WTC11 (cell line): Measurements from ENCODE around the gene TTC7B. TPM values are rescaled to one million over a fixed set of nuclear protein-coding genes. Genes with fewer than 3 reads are reported as not detected.

Source experiments
- ATAC-seq: fragments of 200-7000 bp; cut with Tn5 transposase; 2 replicates; pipeline ENCODE4 v1.10.0; 2021; ENCODE audit warnings: mild to moderate bottlenecking, moderate library complexity
- CTCF ChIA-PET: fragments of 300-600 bp; sonication (Branson Sonifier 250); formaldehyde crosslinking; loops from one replicate; lab custom pipeline; 2021; ENCODE audit warnings: antibody characterized with exemption; lab: Charles Lee
- POLR2A ChIA-PET: fragments of 350-600 bp; sonication (Branson Sonifier 250); formaldehyde crosslinking; loops from one replicate; lab custom pipeline; 2021; ENCODE audit warnings: antibody characterized with exemption; lab: Charles Lee
- DNase-seq: peaks from one replicate; pipeline ENCODE4 v3.0.0; 2021; ENCODE audit warnings: low spot score
- H3K27ac Mint-ChIP-seq: 2 replicates; pipeline ENCODE4 v1.8.0; 2021; ENCODE audit warnings: mixed read lengths
- H3K27me3 Mint-ChIP-seq: 2 replicates; pipeline ENCODE4 v1.8.0; 2021; ENCODE audit warnings: low read depth, mild to moderate bottlenecking, moderate library complexity, mixed read lengths
- H3K36me3 Mint-ChIP-seq: 2 replicates; pipeline ENCODE4 v1.8.0; 2021; ENCODE audit warnings: mixed read lengths
- H3K4me1 Mint-ChIP-seq: 2 replicates; pipeline ENCODE4 v1.8.0; 2022; ENCODE audit warnings: mixed read lengths
- H3K4me3 Mint-ChIP-seq: 2 replicates; pipeline ENCODE4 v1.8.0; 2021; ENCODE audit warnings: mild to moderate bottlenecking, moderate library complexity, mixed read lengths
- H3K9me3 Mint-ChIP-seq: 2 replicates; pipeline ENCODE4 v1.8.0; 2021; ENCODE audit warnings: mixed read lengths
- E2F4 ChIP-seq: sonication (generic); formaldehyde crosslinking; IDR thresholded peaks from 2 replicates; pipeline ENCODE4 v1.8.1; 2022; ENCODE audit warnings: low read depth, mild to moderate bottlenecking, moderate library complexity, missing genetic modification reagents, borderline replicate concordance
- FOXP4 ChIP-seq: sonication (generic); formaldehyde crosslinking; IDR thresholded peaks from 2 replicates; pipeline ENCODE4 v1.8.0; 2022; ENCODE audit warnings: mild to moderate bottlenecking, missing genetic modification reagents
- HMGXB4 ChIP-seq: sonication (generic); formaldehyde crosslinking; IDR thresholded peaks from 2 replicates; pipeline ENCODE4 v1.8.1; 2023; ENCODE audit warnings: mild to moderate bottlenecking, moderate library complexity, missing genetic modification reagents
- MAX ChIP-seq: sonication (generic); formaldehyde crosslinking; IDR thresholded peaks from 2 replicates; pipeline ENCODE4 v1.8.0; 2022; ENCODE audit warnings: mild to moderate bottlenecking, missing genetic modification reagents
- MLX ChIP-seq: sonication (generic); formaldehyde crosslinking; IDR thresholded peaks from 2 replicates; pipeline ENCODE4 v1.8.1; 2023; ENCODE audit warnings: mild to moderate bottlenecking, missing genetic modification reagents, moderate library complexity
- OVOL2 ChIP-seq: fragments of 250-450 bp; sonication (Bioruptor Pico); IDR thresholded peaks from 2 replicates; pipeline ENCODE4 v1.9.0; 2021; ENCODE audit warnings: mild to moderate bottlenecking, borderline replicate concordance
- RELA ChIP-seq: sonication (generic); formaldehyde crosslinking; IDR thresholded peaks from 2 replicates; pipeline ENCODE4 v1.8.1; 2022; ENCODE audit warnings: missing genetic modification reagents, mild to moderate bottlenecking, borderline replicate concordance
- SMAD4 ChIP-seq: sonication (generic); formaldehyde crosslinking; IDR thresholded peaks from 2 replicates; pipeline ENCODE4 v1.8.0; 2022; ENCODE audit warnings: mild to moderate bottlenecking, missing genetic modification reagents
- USF1 ChIP-seq: sonication (generic); formaldehyde crosslinking; IDR thresholded peaks from 2 replicates; pipeline ENCODE4 v1.8.0; 2022; ENCODE audit warnings: mild to moderate bottlenecking, missing genetic modification reagents
- USF2 ChIP-seq: sonication (generic); formaldehyde crosslinking; IDR thresholded peaks from 2 replicates; pipeline ENCODE4 v1.8.1; 2023; ENCODE audit warnings: mild to moderate bottlenecking, missing genetic modification reagents, moderate library complexity
- ZMAT4 ChIP-seq: fragments of 250-450 bp; sonication (Bioruptor Pico); IDR thresholded peaks from 2 replicates; pipeline ENCODE4 v1.9.0; 2021; ENCODE audit warnings: mild to moderate bottlenecking
- ZNF263 ChIP-seq: sonication (generic); formaldehyde crosslinking; IDR thresholded peaks from 2 replicates; pipeline ENCODE4 v1.8.1; 2022; ENCODE audit warnings: low read depth, mild to moderate bottlenecking, moderate library complexity, missing genetic modification reagents
- ZNF416 ChIP-seq: fragments of 250-450 bp; sonication (Bioruptor Pico); IDR thresholded peaks from 2 replicates; pipeline ENCODE4 v1.9.0; 2021; ENCODE audit warnings: mild to moderate bottlenecking, inconsistent platforms
- ZNF423 ChIP-seq: fragments of 250-450 bp; sonication (Bioruptor Pico); IDR thresholded peaks from 2 replicates; pipeline ENCODE4 v2.1.2; 2022; ENCODE audit warnings: mild to moderate bottlenecking, moderate library complexity
- ZNF512 ChIP-seq: sonication (generic); formaldehyde crosslinking; IDR thresholded peaks from 2 replicates; pipeline ENCODE4 v1.8.1; 2022; ENCODE audit warnings: missing genetic modification reagents, borderline replicate concordance
- total RNA-seq: library from RNA; stranded (reverse); gene quantifications from 3 replicates; pipeline ENCODE4 v1.2.3, GENCODE V29; 2021

Gene TTC7B
- total RNA-seq, 1 experiment from 2014 or later: 27.6 TPM

- peak; percentile 33; the same call in 1 of the 2 replicates for TF ChIP-seq USF1 (CRISPR knock-in tag)
- TF ChIP-seq ZMAT4 (CRISPR knock-in tag): no peak
- TF ChIP-seq USF2 (CRISPR knock-in tag): peak; percentile 51
- POLR2A ChIA-PET: no interaction called here
- no peak for ATAC-seq
- no peak overlapping the region for H3K4me3 Mint-ChIP-seq
- peaks cover 46% of the 10 kb centered on the region for H3K4me1 Mint-ChIP-seq
- no peak for DNase-seq
- CTCF ChIA-PET: interaction anchor here (1.0 to 2.8 kb wide), 7 partner anchors 12 to 247 kb away, joined by 3 to 13 read pairs (median 4); no protein-coding TSS in a partner anchor
- H3K27ac Mint-ChIP-seq: no peak overlapping the region
- H3K9me3 Mint-ChIP-seq: no peaks in the 10 kb centered on the region
- H3K36me3 Mint-ChIP-seq: no peaks in the 10 kb centered on the region
- no peaks in the 10 kb centered on the region for H3K27me3 Mint-ChIP-seq
Observed at GRCh38 chr14:90511795-90512328, 304.4 kb downstream of the TTC7B start.

- TF ChIP-seq OVOL2 (CRISPR knock-in tag) (no peak), ZNF263 (CRISPR knock-in tag) (no peak), MAX (CRISPR knock-in tag) (no peak), SMAD4 (no peak), ZNF423 (no peak), E2F4 (no peak)
- CTCF ChIA-PET: interaction anchor here (1.0 to 2.8 kb wide), 6 partner anchors 11 to 247 kb away, joined by 3 to 13 read pairs (median 4); no protein-coding TSS in a partner anchor
- POLR2A ChIA-PET: interaction anchor here (0.7 kb wide), 1 partner anchor 78 kb away, joined by 5 read pairs; no protein-coding TSS in a partner anchor
Observed at GRCh38 chr14:90511252-90511651, 305.0 kb downstream of the TTC7B start.

GRCh38 chr14:90510159-90510558 lies 306.1 kb downstream of the TTC7B start:
- peak overlapping the region; percentile 74; the same call in 1 of the 2 replicates for H3K27ac Mint-ChIP-seq
- no peaks in the 10 kb centered on the region for H3K9me3 Mint-ChIP-seq
- peak overlapping the region; percentile 22; the same call in 1 of the 2 replicates for H3K4me3 Mint-ChIP-seq
- H3K4me1 Mint-ChIP-seq: peaks cover 46% of the 10 kb centered on the region
- H3K27me3 Mint-ChIP-seq: no peaks in the 10 kb centered on the region
- ATAC-seq (peak; percentile 66), DNase-seq (peak; percentile 54)
- CTCF ChIA-PET: interaction anchor here (0.7 to 1.3 kb wide), 6 partner anchors 35 to 251 kb away, joined by 3 to 4 read pairs (median 4); no protein-coding TSS in a partner anchor
- no peaks in the 10 kb centered on the region for H3K36me3 Mint-ChIP-seq
- POLR2A ChIA-PET: no interaction called here
- TF ChIP-seq MLX: no peak
- TF ChIP-seq FOXP4 (CRISPR knock-in tag): 0 out of 2 replicates have a peak, but pooled peaks have one; percentile 18
- TF ChIP-seq ZNF512 (CRISPR knock-in tag): no peak
- TF ChIP-seq USF2 (CRISPR knock-in tag): peak; percentile 64
- no peak for TF ChIP-seq ZNF416 (CRISPR knock-in tag)
- no peak for TF ChIP-seq HMGXB4
- no peak for TF ChIP-seq RELA

More at GRCh38 chr14:90511252-90511651, 305.0 kb downstream of the TTC7B start:
- no peaks in the 10 kb centered on the region for H3K36me3 Mint-ChIP-seq
- no peak for DNase-seq
- H3K9me3 Mint-ChIP-seq: no peaks in the 10 kb centered on the region
- H3K27ac Mint-ChIP-seq: 0 out of 2 replicates have a peak overlapping the region, but pooled peaks have one; percentile 57
- H3K4me3 Mint-ChIP-seq: no peak overlapping the region
- peaks cover 46% of the 10 kb centered on the region for H3K4me1 Mint-ChIP-seq
- H3K27me3 Mint-ChIP-seq: no peaks in the 10 kb centered on the region
- no peak for ATAC-seq
